GM21786 (cell line): Measurements from ENCODE around the gene GRPEL2.
"Not testable (repeated sequence)": the region's sequence is repeated elsewhere in the genome, so short reads cannot be mapped to it uniquely, and the experiment has no call there.

Experiments
- ATAC-seq: cut with Tn5 transposase; IDR thresholded peaks from one replicate; pipeline ENCODE4 v1.9.1; 2021; ENCODE audit not compliant: unreplicated experiment

The GRPEL2 gene

GRCh38 chr5:149392718-149393117, 47.4 kb downstream of the GRPEL2 start:
- ATAC-seq: no peak

DNA sequence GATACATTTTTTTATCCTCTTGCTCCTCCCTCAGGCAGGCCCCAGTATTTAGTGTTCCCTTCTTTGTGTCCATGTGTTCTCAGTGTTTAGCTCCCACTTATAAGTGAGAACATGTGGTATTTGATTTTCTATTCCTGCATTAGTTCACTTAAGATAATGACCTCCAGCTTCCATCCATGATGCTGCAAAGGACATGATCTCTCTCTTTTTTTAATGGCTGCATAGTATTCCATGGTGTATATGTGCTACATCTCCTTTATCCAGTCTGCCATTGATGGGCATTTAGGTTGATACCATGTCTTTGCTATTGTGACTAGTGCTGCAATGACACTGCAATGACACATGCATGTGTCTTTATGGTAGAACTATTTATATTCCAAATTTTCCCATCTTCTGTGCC, 49.7 kb downstream of the GRPEL2 start:
- not testable (repeated sequence) for ATAC-seq

- ATAC-seq: no peak
Observed at GRCh38 chr5:149397530-149397929, 52.2 kb downstream of the GRPEL2 start.

DNA sequence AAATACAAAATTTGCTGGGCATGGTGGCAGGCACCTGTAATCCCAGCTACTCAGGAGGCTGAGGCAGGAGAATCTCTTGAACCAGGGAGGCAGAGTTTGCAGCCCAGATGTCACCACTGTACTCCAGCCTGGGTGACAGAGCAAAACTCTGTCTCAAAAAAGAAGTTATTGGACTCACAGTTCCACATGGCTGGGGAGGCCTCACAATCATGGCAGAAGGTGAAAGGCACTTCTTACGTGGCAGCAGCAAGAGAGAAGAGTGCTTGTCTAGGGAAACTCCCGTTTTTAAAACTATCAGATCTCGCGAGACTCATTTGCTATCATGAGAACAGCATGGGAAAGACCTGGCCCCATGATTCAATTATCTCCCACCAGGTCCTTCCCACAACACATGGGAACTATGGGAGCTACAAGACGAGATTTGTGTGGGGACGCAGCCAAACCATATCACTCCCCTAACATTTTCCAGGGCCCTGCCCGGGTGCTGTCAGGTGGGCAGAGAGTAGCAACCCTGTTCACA, 53.5 kb downstream of the GRPEL2 start:
- not testable (repeated sequence) for ATAC-seq

DNA sequence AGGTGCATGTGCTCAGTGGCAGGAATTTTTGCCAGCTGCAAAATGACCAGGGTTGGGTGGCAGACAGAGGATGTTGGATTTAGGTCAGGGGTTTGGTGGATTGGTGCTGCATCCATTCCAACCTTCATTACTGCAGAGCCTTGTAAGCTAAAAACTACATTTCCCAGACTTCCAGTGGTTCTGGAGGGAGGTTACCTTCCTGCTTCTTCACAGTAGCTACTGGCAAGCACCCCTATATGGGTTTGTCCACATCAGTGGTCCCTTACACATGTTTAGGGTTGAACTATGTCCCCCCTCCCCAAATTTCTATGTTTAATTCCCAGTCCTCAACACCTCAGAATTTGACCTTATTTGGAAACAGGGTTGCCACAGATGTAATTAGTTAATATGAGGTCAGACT, 54.5 kb downstream of the GRPEL2 start:
- no peak for ATAC-seq

DNA sequence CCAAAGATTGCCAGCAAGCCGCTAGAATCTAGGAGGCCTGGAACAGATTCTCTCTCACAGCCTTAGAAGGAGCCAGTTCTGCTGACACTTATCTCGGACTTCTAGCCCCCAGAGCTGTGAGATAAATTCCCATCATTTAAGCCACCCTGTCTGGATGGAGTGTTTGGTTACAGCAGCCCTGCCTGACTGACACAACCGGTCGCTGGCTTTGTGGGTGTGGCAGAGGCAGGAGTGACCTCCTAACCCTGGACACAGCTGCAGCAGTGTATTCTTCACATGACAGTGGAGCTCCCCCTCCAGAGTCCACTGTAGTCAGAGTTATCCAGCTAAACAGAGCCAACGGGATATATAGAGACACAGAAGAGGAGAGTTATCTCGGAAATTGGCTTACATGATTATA, 55.0 kb downstream of the GRPEL2 start:
- no peak for ATAC-seq

GRCh38 chr5:149401051-149401450, 55.8 kb downstream of the GRPEL2 start:
- no peak for ATAC-seq

- no peak for ATAC-seq
Observed at GRCh38 chr5:149402291-149402690, 57.0 kb downstream of the GRPEL2 start.
